Measurements from ENCODE around the gene C5orf22. TPM values are rescaled to one million over a fixed set of nuclear protein-coding genes. Genes with fewer than 3 reads are reported as not detected.
"Not testable (repeated sequence)": the region's sequence is repeated elsewhere in the genome, so short reads cannot be mapped to it uniquely, and the experiment has no call there.

Gene C5orf22
- total RNA-seq, 2 experiments from 2014 or later, result 25.1 to 29.0 TPM

- H3K4me1 Mint-ChIP-seq (ENCODE audit: low read depth), result peaks cover 6% of the 10 kb centered on the region
- POLR2A ChIA-PET, result no interaction called here
- intact Hi-C loops (cut with micrococcal nuclease), result no loop called here
- H3K27me3 Mint-ChIP-seq, result no peaks in the 10 kb centered on the region
- peaks cover 43% of the 10 kb centered on the region for H3K36me3 Mint-ChIP-seq
- CTCF ChIA-PET, result no interaction called here
- no peak overlapping the region for H3K27ac Mint-ChIP-seq
- H3K4me3 Mint-ChIP-seq, result no peak overlapping the region
- no peak for DNase-seq
- H3K9me3 Mint-ChIP-seq, result no peaks in the 10 kb centered on the region
Observed at GRCh38 chr5:31556461-31556860, 24.4 kb downstream of the C5orf22 start.

GRCh38 chr5:31559942-31560341 lies 27.8 kb downstream of the C5orf22 start:
- peaks cover 19% of the 10 kb centered on the region for H3K36me3 Mint-ChIP-seq
- H3K9me3 Mint-ChIP-seq, result no peaks in the 10 kb centered on the region
- no peak for DNase-seq
- no peak overlapping the region for H3K27ac Mint-ChIP-seq
- intact Hi-C loops (cut with micrococcal nuclease), result no loop called here
- CTCF ChIA-PET, result no interaction called here
- POLR2A ChIA-PET, result no interaction called here
- no peak overlapping the region for H3K4me3 Mint-ChIP-seq
- H3K27me3 Mint-ChIP-seq, result no peaks in the 10 kb centered on the region
- no peaks in the 10 kb centered on the region for H3K4me1 Mint-ChIP-seq (ENCODE audit: low read depth)

GRCh38 chr5:31561946-31562345 lies 29.8 kb downstream of the C5orf22 start:
- Mint-ChIP-seq H3K4me3 (no peak overlapping the region), H3K36me3 (peaks cover 12% of the 10 kb centered on the region), H3K9me3 (peaks cover 8% of the 10 kb centered on the region), H3K4me1 (ENCODE audit: low read depth) (no peaks in the 10 kb centered on the region), H3K27me3 (peaks cover 3% of the 10 kb centered on the region), H3K27ac (no peak overlapping the region)
- DNase-seq, result no peak
- ChIA-PET POLR2A (no interaction called here), CTCF (no interaction called here)
- intact Hi-C loops (cut with micrococcal nuclease), result no loop called here

GRCh38 chr5:31563216-31563615 lies 31.1 kb downstream of the C5orf22 start:
- Mint-ChIP-seq H3K27ac (no peak overlapping the region), H3K27me3 (peaks cover 3% of the 10 kb centered on the region), H3K9me3 (peaks cover 8% of the 10 kb centered on the region), H3K36me3 (peaks cover 7% of the 10 kb centered on the region), H3K4me1 (ENCODE audit: low read depth) (no peaks in the 10 kb centered on the region), H3K4me3 (no peak overlapping the region)
- no peak for DNase-seq
- ChIA-PET CTCF (no interaction called here), POLR2A (no interaction called here)
- intact Hi-C loops (cut with micrococcal nuclease), result no loop called here

GRCh38 chr5:31566362-31566761 lies 34.3 kb downstream of the C5orf22 start:
- DNase-seq; POLR2A ChIA-PET; H3K36me3 Mint-ChIP-seq; H3K27me3 Mint-ChIP-seq; CTCF ChIA-PET; H3K4me3 Mint-ChIP-seq; H3K4me1 Mint-ChIP-seq (ENCODE audit: low read depth); H3K9me3 Mint-ChIP-seq; H3K27ac Mint-ChIP-seq; intact Hi-C loops (cut with micrococcal nuclease): not testable (repeated sequence)

- POLR2A ChIA-PET, result no interaction called here
- peaks cover 6% of the 10 kb centered on the region for H3K36me3 Mint-ChIP-seq
- intact Hi-C loops (cut with micrococcal nuclease), result no loop called here
- peaks cover 8% of the 10 kb centered on the region for H3K9me3 Mint-ChIP-seq
- H3K27me3 Mint-ChIP-seq, result peaks cover 5% of the 10 kb centered on the region
- no peaks in the 10 kb centered on the region for H3K4me1 Mint-ChIP-seq (ENCODE audit: low read depth)
- no peak overlapping the region for H3K4me3 Mint-ChIP-seq
- no peak overlapping the region for H3K27ac Mint-ChIP-seq
- CTCF ChIA-PET, result no interaction called here
- no peak for DNase-seq
Observed at GRCh38 chr5:31568302-31568835, 36.3 kb downstream of the C5orf22 start.

- POLR2A ChIA-PET, result no interaction called here
- DNase-seq, result no peak
- CTCF ChIA-PET, result no interaction called here
- peaks cover 5% of the 10 kb centered on the region for H3K27me3 Mint-ChIP-seq
- H3K4me3 Mint-ChIP-seq, result no peak overlapping the region
- no peaks in the 10 kb centered on the region for H3K4me1 Mint-ChIP-seq (ENCODE audit: low read depth)
- H3K36me3 Mint-ChIP-seq, result peaks cover 6% of the 10 kb centered on the region
- intact Hi-C loops (cut with micrococcal nuclease), result no loop called here
- H3K9me3 Mint-ChIP-seq, result peaks cover 8% of the 10 kb centered on the region
- H3K27ac Mint-ChIP-seq, result no peak overlapping the region
Observed at GRCh38 chr5:31569068-31569467, 37.0 kb downstream of the C5orf22 start.

GRCh38 chr5:31573494-31574142 lies 41.5 kb downstream of the C5orf22 start:
- POLR2A ChIA-PET, result no interaction called here
- CTCF ChIA-PET, result interaction anchor here (0.8 to 1.7 kb wide), 2 partner anchors 252 to 519 kb away, joined by 3 to 5 read pairs; no protein-coding TSS in a partner anchor
- H3K36me3 Mint-ChIP-seq, result no peaks in the 10 kb centered on the region
- peaks cover 10% of the 10 kb centered on the region for H3K27me3 Mint-ChIP-seq
- no peak overlapping the region for H3K27ac Mint-ChIP-seq
- no peaks in the 10 kb centered on the region for H3K9me3 Mint-ChIP-seq
- no peaks in the 10 kb centered on the region for H3K4me1 Mint-ChIP-seq (ENCODE audit: low read depth)
- H3K4me3 Mint-ChIP-seq, result no peak overlapping the region
- DNase-seq, result no peak
- intact Hi-C loops (cut with micrococcal nuclease), result no loop called here

GRCh38 chr5:31574772-31575171 lies 42.7 kb downstream of the C5orf22 start:
- Mint-ChIP-seq H3K36me3 (no peaks in the 10 kb centered on the region), H3K27me3 (peaks cover 8% of the 10 kb centered on the region), H3K9me3 (no peaks in the 10 kb centered on the region), H3K27ac (no peak overlapping the region), H3K4me3 (no peak overlapping the region), H3K4me1 (ENCODE audit: low read depth) (no peaks in the 10 kb centered on the region)
- intact Hi-C loops (cut with micrococcal nuclease), result no loop called here
- ChIA-PET CTCF (interaction anchor here (0.8 to 1.7 kb wide), 2 partner anchors 251 to 518 kb away, joined by 3 to 5 read pairs; no protein-coding TSS in a partner anchor), POLR2A (no interaction called here)
- DNase-seq, result no peak

GRCh38 chr5:31577438-31577837 lies 45.3 kb downstream of the C5orf22 start:
- Mint-ChIP-seq H3K9me3 (no peaks in the 10 kb centered on the region), H3K36me3 (no peaks in the 10 kb centered on the region), H3K27ac (no peak overlapping the region), H3K4me1 (ENCODE audit: low read depth) (no peaks in the 10 kb centered on the region), H3K27me3 (peaks cover 8% of the 10 kb centered on the region), H3K4me3 (no peak overlapping the region)
- no peak for DNase-seq
- intact Hi-C loops (cut with micrococcal nuclease), result no loop called here
- POLR2A ChIA-PET, result no interaction called here
- CTCF ChIA-PET, result no interaction called here

- no peak overlapping the region for H3K27ac Mint-ChIP-seq
- no peak overlapping the region for H3K4me3 Mint-ChIP-seq
- H3K9me3 Mint-ChIP-seq, result no peaks in the 10 kb centered on the region
- intact Hi-C loops (cut with micrococcal nuclease), result no loop called here
- H3K36me3 Mint-ChIP-seq, result no peaks in the 10 kb centered on the region
- ChIA-PET POLR2A (no interaction called here), CTCF (interaction anchor here (1.0 to 1.4 kb wide), 2 partner anchors 229 to 513 kb away, joined by 3 to 7 read pairs; no protein-coding TSS in a partner anchor)
- H3K27me3 Mint-ChIP-seq, result peaks cover 7% of the 10 kb centered on the region
- no peak for DNase-seq
- no peaks in the 10 kb centered on the region for H3K4me1 Mint-ChIP-seq (ENCODE audit: low read depth)
Observed at GRCh38 chr5:31579558-31579957, 47.5 kb downstream of the C5orf22 start.

GRCh38 chr5:31581498-31582099 lies 49.5 kb downstream of the C5orf22 start:
- H3K4me3 Mint-ChIP-seq, result no peak overlapping the region
- H3K27me3 Mint-ChIP-seq, result peaks cover 12% of the 10 kb centered on the region
- intact Hi-C loops (cut with micrococcal nuclease), result loop anchor here (1.0 to 2.0 kb wide), 3 partner anchors 495 to 1031 kb away; no protein-coding TSS in a partner anchor
- DNase-seq, result no peak
- CTCF ChIA-PET, result interaction anchor here (0.5 to 1.7 kb wide), 6 partner anchors 10 to 511 kb away, joined by 3 to 10 read pairs (median 4); no protein-coding TSS in a partner anchor
- H3K9me3 Mint-ChIP-seq, result no peaks in the 10 kb centered on the region
- POLR2A ChIA-PET, result no interaction called here
- H3K27ac Mint-ChIP-seq, result no peak overlapping the region
- H3K36me3 Mint-ChIP-seq, result no peaks in the 10 kb centered on the region
- H3K4me1 Mint-ChIP-seq (ENCODE audit: low read depth), result no peaks in the 10 kb centered on the region

- Mint-ChIP-seq H3K27ac (no peak overlapping the region), H3K27me3 (peaks cover 8% of the 10 kb centered on the region), H3K36me3 (no peaks in the 10 kb centered on the region), H3K4me1 (ENCODE audit: low read depth) (no peaks in the 10 kb centered on the region), H3K4me3 (no peak overlapping the region), H3K9me3 (no peaks in the 10 kb centered on the region)
- DNase-seq, result no peak
- ChIA-PET POLR2A (no interaction called here), CTCF (interaction anchor here (1.5 to 1.7 kb wide), 4 partner anchors 10 to 510 kb away, joined by 4 to 10 read pairs (median 6); no protein-coding TSS in a partner anchor)
- intact Hi-C loops (cut with micrococcal nuclease), result no loop called here
Observed at GRCh38 chr5:31583129-31583528, 51.0 kb downstream of the C5orf22 start.

All from activated CD4-positive, alpha-beta memory T cell treated with anti-CD3 and anti-CD28 coated beads for 36 hours (primary cell).